ENCODE measurements around the gene SBF1. TPM values are rescaled to one million over a fixed set of nuclear protein-coding genes. Genes with fewer than 3 reads are reported as not detected.

SBF1 gene
- total RNA-seq, 1 experiment from 2014 or later = 97.2 TPM

DNA sequence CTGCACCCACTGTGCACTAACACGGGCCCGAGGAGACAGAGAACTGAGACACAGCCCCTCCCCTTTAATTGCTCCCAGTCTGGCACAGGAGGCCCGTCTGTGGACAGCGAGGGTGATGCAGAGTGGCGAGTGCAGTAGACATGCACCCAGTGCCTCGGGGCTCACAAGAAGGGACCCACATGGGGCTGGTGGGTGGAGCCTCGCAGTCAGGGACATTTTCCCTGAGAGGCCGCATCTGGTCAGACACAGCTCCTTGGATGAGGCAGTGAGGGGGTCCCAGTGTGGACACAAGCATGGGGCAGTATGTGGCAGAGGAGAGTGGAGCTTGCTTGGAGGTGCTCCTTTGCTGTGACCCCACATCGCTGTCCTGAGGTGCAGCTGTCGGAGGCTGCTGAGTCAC lies 54.8 kb downstream of the SBF1 start:
- no peak for TF ChIP-seq CTCF (conservative IDR thresholded peaks at IDR 0.05; ENCODE audit: low read depth, low read length)
- no peak for TF ChIP-seq EZH2 (IDR thresholded peaks at IDR 0.05; ENCODE audit: borderline replicate concordance, low read depth, low read length, poor library complexity, severe bottlenecking)
- Histone ChIP-seq H3K9me3 (ENCODE audit: low read depth, low read length, poor library complexity, severe bottlenecking) (no peaks in the 10 kb centered on the region), H3K27me3 (replicated peaks; ENCODE audit: insufficient read depth, low read depth, low read length, poor library complexity) (no peaks in the 10 kb centered on the region), H3K27ac (ENCODE audit: low read depth, low read length, poor library complexity, severe bottlenecking) (no peak overlapping the region), H3K4me1 (ENCODE audit: insufficient read depth, low read length, poor library complexity, severe bottlenecking) (no peaks in the 10 kb centered on the region), H3K36me3 (ENCODE audit: insufficient read depth, low read length, poor library complexity, severe bottlenecking) (peaks cover 88% of the 10 kb centered on the region), H3K4me3 (ENCODE audit: low read depth, low read length, poor library complexity, severe bottlenecking) (no peak overlapping the region)
- intact Hi-C loops (cut with micrococcal nuclease; ENCODE audit: unreplicated experiment) = no loop called here
- DNase-seq (ENCODE audit: low spot score) = no peak
- ChIA-PET POLR2A (ENCODE audit: low non-redundant PET) (no interaction called here), CTCF (no interaction called here)
- BruUV-seq (replicated peaks) = no TSS peak

DNA sequence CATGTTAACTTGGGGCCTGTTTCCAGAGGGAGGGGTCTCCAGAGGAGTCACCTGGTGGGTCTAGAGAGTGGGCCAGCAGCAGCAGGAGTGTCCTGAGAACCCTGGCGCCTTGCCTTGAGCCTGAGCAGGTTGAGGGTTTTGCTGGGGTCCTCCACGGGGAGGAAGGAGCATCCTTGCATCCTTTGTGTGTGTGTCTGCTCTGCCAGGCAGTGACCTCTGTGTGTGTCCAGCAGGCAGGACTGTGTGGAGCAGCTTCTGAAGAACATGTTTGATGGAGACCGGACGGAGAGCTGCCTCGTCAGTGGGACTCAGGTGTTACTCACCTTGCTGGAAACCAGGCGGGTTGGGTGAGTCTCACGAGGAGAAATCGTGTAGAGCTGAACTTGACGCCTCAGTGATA lies 55.7 kb downstream of the SBF1 start:
- Histone ChIP-seq H3K4me3 (ENCODE audit: low read depth, low read length, poor library complexity, severe bottlenecking) (no peak overlapping the region), H3K27ac (ENCODE audit: low read depth, low read length, poor library complexity, severe bottlenecking) (no peak overlapping the region), H3K4me1 (ENCODE audit: insufficient read depth, low read length, poor library complexity, severe bottlenecking) (no peaks in the 10 kb centered on the region), H3K9me3 (ENCODE audit: low read depth, low read length, poor library complexity, severe bottlenecking) (no peaks in the 10 kb centered on the region), H3K27me3 (replicated peaks; ENCODE audit: insufficient read depth, low read depth, low read length, poor library complexity) (no peaks in the 10 kb centered on the region), H3K36me3 (ENCODE audit: insufficient read depth, low read length, poor library complexity, severe bottlenecking) (peaks cover 96% of the 10 kb centered on the region)
- intact Hi-C loops (cut with micrococcal nuclease; ENCODE audit: unreplicated experiment) = no loop called here
- no peak for TF ChIP-seq CTCF (conservative IDR thresholded peaks at IDR 0.05; ENCODE audit: low read depth, low read length)
- TF ChIP-seq EZH2 (IDR thresholded peaks at IDR 0.05; ENCODE audit: borderline replicate concordance, low read depth, low read length, poor library complexity, severe bottlenecking) = no peak
- BruUV-seq (replicated peaks) = no TSS peak
- ChIA-PET POLR2A (ENCODE audit: low non-redundant PET) (no interaction called here), CTCF (no interaction called here)
- DNase-seq (ENCODE audit: low spot score) = no peak

DNA sequence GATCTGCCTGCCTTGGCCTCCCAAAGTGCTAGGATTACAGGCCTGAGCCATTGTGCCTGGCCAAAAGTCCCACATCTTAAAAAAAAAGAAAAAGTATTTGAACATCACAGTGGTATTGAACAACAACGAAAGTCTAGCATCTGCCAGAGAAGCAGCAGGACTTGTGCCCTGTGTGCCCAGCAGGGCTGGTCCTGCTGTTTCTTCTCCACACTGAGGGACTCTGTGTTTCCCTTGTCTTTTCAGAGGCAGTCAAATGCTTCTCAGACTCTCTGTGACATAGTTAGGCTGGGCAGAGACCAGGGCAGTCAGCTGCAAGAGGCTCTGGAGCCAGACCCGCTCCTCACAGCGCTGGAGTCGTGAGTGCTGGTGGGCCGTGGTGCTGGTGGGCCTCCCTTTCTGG lies 56.2 kb downstream of the SBF1 start:
- no peaks in the 10 kb centered on the region for H3K9me3 ChIP-seq (ENCODE audit: low read depth, low read length, poor library complexity, severe bottlenecking)
- BruUV-seq (replicated peaks) = no TSS peak
- no peaks in the 10 kb centered on the region for H3K27me3 ChIP-seq (replicated peaks; ENCODE audit: insufficient read depth, low read depth, low read length, poor library complexity)
- TF ChIP-seq CTCF (conservative IDR thresholded peaks at IDR 0.05; ENCODE audit: low read depth, low read length) (no peak), EZH2 (IDR thresholded peaks at IDR 0.05; ENCODE audit: borderline replicate concordance, low read depth, low read length, poor library complexity, severe bottlenecking) (no peak)
- no peak for DNase-seq (ENCODE audit: low spot score)
- H3K4me1 ChIP-seq (ENCODE audit: insufficient read depth, low read length, poor library complexity, severe bottlenecking) = no peaks in the 10 kb centered on the region
- no peak overlapping the region for H3K4me3 ChIP-seq (ENCODE audit: low read depth, low read length, poor library complexity, severe bottlenecking)
- intact Hi-C loops (cut with micrococcal nuclease; ENCODE audit: unreplicated experiment) = no loop called here
- H3K36me3 ChIP-seq (ENCODE audit: insufficient read depth, low read length, poor library complexity, severe bottlenecking) = peaks cover 97% of the 10 kb centered on the region
- H3K27ac ChIP-seq (ENCODE audit: low read depth, low read length, poor library complexity, severe bottlenecking) = no peak overlapping the region
- CTCF ChIA-PET = no interaction called here
- POLR2A ChIA-PET (ENCODE audit: low non-redundant PET) = no interaction called here

All from A673 (cell line).